OCI-M2 (cell line): ENCODE measurements around the gene PRSS57.
"Not testable (repeated sequence)": the region's sequence is repeated elsewhere in the genome, so short reads cannot be mapped to it uniquely, and the experiment has no call there.

Experiments used
- DNase-seq: peaks from one replicate; lab custom pipeline; 2025; ENCODE audit not compliant: unreplicated experiment; lab: John Stamatoyannopoulos, UW

Gene PRSS57

DNA sequence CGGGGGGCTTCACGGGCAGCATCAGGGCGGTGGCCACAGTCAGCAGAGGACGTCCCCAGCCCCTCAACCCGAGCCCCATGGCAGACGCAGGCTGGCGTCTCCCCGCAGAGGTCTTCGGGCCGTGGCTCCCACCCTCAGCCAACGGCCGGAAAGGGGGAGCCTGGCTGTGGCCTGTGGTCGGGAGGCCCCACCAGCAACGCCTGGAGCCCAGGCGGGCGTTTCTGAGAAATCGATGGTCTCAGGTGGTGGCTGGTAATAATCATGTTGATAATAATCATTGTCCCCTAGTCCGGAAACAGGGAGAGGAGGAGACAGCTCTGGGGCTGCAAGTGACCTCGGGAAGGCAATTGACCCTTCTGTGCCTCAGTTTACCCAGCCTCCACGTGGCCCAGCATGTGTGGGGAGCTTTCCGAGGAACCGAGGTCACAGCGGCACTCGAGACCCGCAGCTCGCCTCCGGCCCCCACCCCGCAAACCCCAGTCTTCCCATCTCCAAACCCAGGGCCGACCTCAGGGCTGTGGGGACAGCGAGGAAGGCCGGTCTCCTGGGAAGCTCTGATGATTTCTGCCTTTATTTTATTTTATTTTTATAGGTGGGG is at the start of gene PRSS57:
Gene PRSS57, minus strand, starts transcription at position 101 of the 598 bp plus-strand sequence. Its CDS starts 22 bp downstream, at position 79.
- no peak for DNase-seq

- no peak for DNase-seq
Observed at GRCh38 chr19:743168-743687, 48.0 kb upstream of the PRSS57 start.

- DNase-seq = no peak
Observed at GRCh38 chr19:742540-743075, 47.4 kb upstream of the PRSS57 start.

DNA sequence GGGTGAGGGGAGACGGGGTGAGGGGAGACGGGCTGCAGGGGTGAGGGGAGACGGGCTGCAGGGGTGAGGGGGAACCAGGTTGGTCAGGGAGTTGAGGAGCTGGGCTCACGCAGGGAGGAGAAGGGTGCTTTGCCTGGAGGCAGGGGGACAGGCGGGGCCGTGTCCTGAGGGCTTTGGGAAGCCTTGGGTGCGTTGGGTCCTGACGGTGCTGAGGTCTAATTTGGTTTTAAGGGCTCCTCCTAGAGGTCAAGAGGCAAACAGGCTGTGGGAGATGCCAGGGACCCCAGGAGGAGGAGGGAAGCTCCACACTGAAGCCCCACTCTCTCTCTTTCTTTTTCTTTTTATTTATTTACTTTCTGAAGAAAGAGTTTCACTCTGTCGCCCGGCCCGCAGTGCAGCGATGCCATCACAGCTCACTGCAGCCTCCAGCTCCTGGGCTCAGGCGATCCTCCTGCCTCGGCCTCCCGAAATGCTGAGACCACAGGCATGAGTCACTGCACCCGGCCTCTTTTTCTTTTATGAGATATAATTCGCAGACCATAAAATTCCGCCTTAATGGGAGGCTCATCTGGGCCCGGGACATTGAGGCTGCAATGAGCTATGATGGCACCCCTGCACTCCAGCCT is 46.4 kb upstream of the PRSS57 start:
- DNase-seq = no peak

DNA sequence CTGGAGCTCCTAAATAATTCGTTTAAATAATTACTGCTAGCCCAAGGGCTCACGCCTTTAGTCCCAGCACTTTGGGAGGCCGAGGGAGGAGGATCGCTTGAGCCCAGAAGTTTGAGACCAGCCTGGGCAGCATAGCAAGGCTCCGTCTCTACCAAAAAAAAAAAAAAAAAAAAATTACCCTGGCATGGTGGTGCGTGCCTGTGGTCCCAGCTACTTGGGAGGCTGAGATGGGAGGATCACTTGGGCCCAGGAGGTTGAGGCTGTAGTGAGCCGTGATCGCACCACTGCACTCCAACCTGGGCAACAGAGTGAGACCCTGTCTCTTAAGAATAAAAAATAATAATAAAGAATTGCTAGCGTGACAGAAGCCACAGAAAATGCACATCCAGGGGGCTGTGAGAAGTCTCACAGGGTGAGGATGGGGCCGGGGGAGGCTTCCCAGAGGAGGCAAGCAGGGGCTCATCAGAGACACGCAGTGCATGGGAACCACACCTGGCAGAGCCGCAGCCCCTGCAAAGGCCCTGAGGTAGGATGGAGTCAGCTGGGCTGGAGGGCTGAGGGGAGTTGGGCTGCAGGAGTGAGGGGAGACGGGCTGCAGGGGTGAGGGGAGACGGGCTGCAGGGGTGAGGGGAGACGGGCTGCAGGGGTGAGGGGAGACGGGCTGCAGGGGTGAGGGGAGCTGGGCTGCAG is 45.7 kb upstream of the PRSS57 start:
- DNase-seq = not testable (repeated sequence)

- no peak for DNase-seq
Observed at GRCh38 chr19:739998-740715, 44.9 kb upstream of the PRSS57 start.

GRCh38 chr19:738509-739128 is 43.4 kb upstream of the PRSS57 start:
- no peak for DNase-seq

GRCh38 chr19:737591-738093 is 42.4 kb upstream of the PRSS57 start:
- DNase-seq = no peak

GRCh38 chr19:736125-736524 is 40.9 kb upstream of the PRSS57 start:
- no peak for DNase-seq

- no peak for DNase-seq
Observed at GRCh38 chr19:734716-735115, 39.5 kb upstream of the PRSS57 start.

DNA sequence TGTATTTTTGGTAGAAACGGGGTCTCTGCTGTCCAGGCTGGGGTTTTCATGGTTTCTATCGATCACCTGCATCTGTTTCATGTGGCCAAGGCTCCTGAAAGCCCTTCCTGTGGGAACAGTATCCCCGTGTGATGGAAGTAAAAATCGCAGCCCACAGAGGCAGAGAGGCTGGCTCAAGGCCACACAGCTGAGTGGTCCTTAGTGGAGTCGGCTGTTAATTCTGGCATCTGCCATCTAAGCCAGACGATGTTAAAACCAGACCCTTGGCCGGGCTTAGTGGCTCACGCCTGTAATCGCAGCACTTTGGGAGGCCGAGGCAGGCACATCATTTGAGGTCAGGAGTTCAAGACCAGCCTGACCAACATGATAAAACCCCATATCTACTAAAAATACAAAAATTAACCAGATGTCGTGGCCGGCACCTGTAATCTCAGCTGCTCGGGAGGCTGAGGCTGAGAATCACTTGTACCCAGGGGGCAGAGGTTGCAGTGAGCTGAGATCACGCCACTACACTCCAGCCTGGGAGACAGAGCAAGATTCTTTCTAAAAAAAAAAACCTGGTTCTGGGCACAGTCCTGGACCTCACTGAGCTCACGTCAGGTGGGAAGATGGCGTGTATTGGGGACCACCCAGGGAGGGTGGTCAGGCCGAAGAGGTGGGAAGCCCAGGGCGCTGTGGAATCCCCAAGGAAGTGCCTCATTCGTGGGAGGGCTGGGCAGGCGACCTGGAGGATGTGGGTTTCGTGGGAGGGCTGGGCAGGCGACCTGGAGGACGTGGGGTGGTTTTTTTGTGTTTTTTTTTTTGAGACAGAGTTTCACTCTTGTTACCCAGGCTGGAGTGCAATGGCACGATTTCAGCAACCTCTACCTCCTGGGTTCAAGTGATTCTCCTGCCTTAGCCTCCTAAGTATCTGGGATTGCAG is 37.2 kb upstream of the PRSS57 start:
- DNase-seq = no peak

DNA sequence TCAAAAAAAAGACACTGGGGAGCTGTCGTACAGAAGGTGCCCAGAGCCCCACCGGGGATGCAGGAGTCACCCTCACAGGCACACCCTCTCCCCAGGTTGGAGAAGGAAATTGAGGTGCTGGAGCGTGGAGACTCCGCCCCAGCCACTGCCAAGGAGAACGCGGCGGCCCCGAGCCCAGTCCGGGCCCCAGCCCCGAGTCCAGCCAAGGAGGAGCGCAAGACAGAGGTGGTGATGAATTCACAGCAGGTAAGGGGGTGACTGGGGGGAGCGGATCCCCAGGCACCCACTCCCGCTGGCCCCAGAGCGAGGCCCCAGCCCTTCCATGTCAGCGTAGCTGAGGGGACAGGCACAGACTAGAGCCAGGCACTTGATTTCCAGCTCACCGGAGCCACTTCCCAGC is 35.7 kb upstream of the PRSS57 start:
- DNase-seq = no peak

GRCh38 chr19:729965-730668 is 34.9 kb upstream of the PRSS57 start:
- DNase-seq = no peak

DNA sequence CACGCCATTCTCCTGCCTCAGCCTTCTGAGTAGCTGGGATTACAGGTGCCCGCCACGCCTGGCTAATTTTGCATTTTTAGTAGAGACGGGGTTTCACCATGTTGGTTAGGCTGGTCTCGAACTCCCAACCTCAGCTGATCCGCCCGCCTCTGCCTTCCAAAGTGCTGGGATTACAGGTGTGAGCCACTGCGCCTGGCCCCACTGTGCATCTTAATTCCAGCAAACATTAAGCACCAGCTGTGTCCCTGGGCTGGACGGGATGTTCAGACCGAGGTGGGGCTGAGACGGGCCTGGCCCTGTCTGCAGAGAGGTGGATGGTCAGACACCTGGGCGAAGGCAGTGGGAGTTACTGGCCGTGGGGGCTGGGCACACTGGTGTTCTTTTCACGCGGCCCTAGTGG is 34.3 kb upstream of the PRSS57 start:
- DNase-seq = not testable (repeated sequence)

DNA sequence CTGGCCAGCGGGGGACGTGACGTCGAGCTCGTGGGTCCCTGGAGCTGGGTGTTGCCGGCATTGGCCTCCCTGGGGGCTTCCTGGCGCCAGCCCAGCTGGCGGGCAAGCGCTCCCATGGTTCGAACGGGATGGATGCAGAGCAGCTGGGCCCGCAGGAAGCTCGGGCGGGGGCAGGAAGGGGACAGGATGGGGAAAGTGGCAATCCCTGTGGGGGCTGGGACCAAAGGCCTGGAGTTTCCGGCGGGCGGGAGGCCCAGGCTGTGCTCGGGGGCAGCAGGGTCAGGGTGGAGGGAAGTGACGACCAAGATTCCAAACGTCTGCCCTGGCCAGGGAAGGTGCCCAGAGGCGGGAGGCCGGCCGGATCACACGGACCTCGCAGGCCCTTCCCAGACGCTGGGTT is 32.8 kb upstream of the PRSS57 start:
- DNase-seq = no peak

GRCh38 chr19:726993-727956 is 32.0 kb upstream of the PRSS57 start:
- no peak for DNase-seq

GRCh38 chr19:725461-726089 is 30.3 kb upstream of the PRSS57 start:
- no peak for DNase-seq
